ES-I3 (cell line): ENCODE data around the gene NPEPL1.

Experiments
- H3K36me3 ChIP-seq: 2 replicates; pipeline ENCODE4 v1.6.1; 2013; ENCODE audit warnings: mild to moderate bottlenecking, low read length, control low read depth, moderate library complexity; ENCODE audit not compliant: insufficient read depth
- H3K4me1 ChIP-seq: 2 replicates; pipeline ENCODE4 v1.6.1; 2013; ENCODE audit warnings: mild to moderate bottlenecking, control low read depth, low read length; ENCODE audit not compliant: insufficient read depth
- H3K9ac ChIP-seq: 2 replicates; pipeline ENCODE4 v1.6.1; 2013; ENCODE audit warnings: low read depth, mild to moderate bottlenecking, low read length, moderate library complexity
- H3K9me3 ChIP-seq: 2 replicates; pipeline ENCODE4 v1.6.1; 2013; ENCODE audit warnings: mild to moderate bottlenecking, low read length, moderate library complexity; ENCODE audit not compliant: control insufficient read depth, insufficient read depth

Gene NPEPL1

GRCh38 chr20:58714340-58714922, 21.8 kb downstream of the NPEPL1 start:
- Histone ChIP-seq H3K9me3 (no peaks in the 10 kb centered on the region), H3K9ac (no peak overlapping the region), H3K4me1 (no peaks in the 10 kb centered on the region), H3K36me3 (no peaks in the 10 kb centered on the region; the same call in 1 of the 2 replicates)

- no peaks in the 10 kb centered on the region for H3K9me3 ChIP-seq
- no peaks in the 10 kb centered on the region for H3K36me3 ChIP-seq
- no peak overlapping the region for H3K9ac ChIP-seq
- no peaks in the 10 kb centered on the region for H3K4me1 ChIP-seq
Observed at GRCh38 chr20:58714923-58715351, 22.3 kb downstream of the NPEPL1 start.

- H3K36me3 ChIP-seq: no peaks in the 10 kb centered on the region
- no peak overlapping the region for H3K9ac ChIP-seq
- H3K9me3 ChIP-seq: no peaks in the 10 kb centered on the region
- H3K4me1 ChIP-seq: no peaks in the 10 kb centered on the region
Observed at GRCh38 chr20:58715391-58715800, 22.8 kb downstream of the NPEPL1 start.

- Histone ChIP-seq H3K9me3 (no peaks in the 10 kb centered on the region), H3K36me3 (no peaks in the 10 kb centered on the region), H3K4me1 (no peaks in the 10 kb centered on the region), H3K9ac (no peak overlapping the region)
Observed at GRCh38 chr20:58715801-58716475, 23.3 kb downstream of the NPEPL1 start.

- H3K9ac ChIP-seq: no peak overlapping the region
- no peaks in the 10 kb centered on the region for H3K36me3 ChIP-seq
- H3K4me1 ChIP-seq: no peaks in the 10 kb centered on the region
- H3K9me3 ChIP-seq: no peaks in the 10 kb centered on the region
Observed at GRCh38 chr20:58716476-58717277, 24.1 kb downstream of the NPEPL1 start.

GRCh38 chr20:58717278-58718091, 24.9 kb downstream of the NPEPL1 start:
- H3K9ac ChIP-seq: no peak overlapping the region
- no peaks in the 10 kb centered on the region for H3K4me1 ChIP-seq
- H3K36me3 ChIP-seq: no peaks in the 10 kb centered on the region
- no peaks in the 10 kb centered on the region for H3K9me3 ChIP-seq

- no peak overlapping the region for H3K9ac ChIP-seq
- H3K36me3 ChIP-seq: no peaks in the 10 kb centered on the region
- H3K4me1 ChIP-seq: no peaks in the 10 kb centered on the region
- H3K9me3 ChIP-seq: no peaks in the 10 kb centered on the region
Observed at GRCh38 chr20:58718121-58718563, 25.5 kb downstream of the NPEPL1 start.

- Histone ChIP-seq H3K36me3 (no peaks in the 10 kb centered on the region), H3K9ac (no peak overlapping the region), H3K9me3 (no peaks in the 10 kb centered on the region), H3K4me1 (no peaks in the 10 kb centered on the region)
Observed at GRCh38 chr20:58718729-58719128, 26.1 kb downstream of the NPEPL1 start.

- Histone ChIP-seq H3K36me3 (no peaks in the 10 kb centered on the region), H3K4me1 (no peaks in the 10 kb centered on the region), H3K9ac (no peak overlapping the region), H3K9me3 (0 out of 2 replicates have a peak, but pooled peaks cover 2% of the 10 kb centered on the region)
Observed at GRCh38 chr20:58719258-58719657, 26.7 kb downstream of the NPEPL1 start.

- Histone ChIP-seq H3K9me3 (0 out of 2 replicates have a peak, but pooled peaks cover 3% of the 10 kb centered on the region), H3K9ac (no peak overlapping the region), H3K36me3 (no peaks in the 10 kb centered on the region), H3K4me1 (no peaks in the 10 kb centered on the region)
Observed at GRCh38 chr20:58719971-58720371, 27.4 kb downstream of the NPEPL1 start.

GRCh38 chr20:58720890-58721289, 28.3 kb downstream of the NPEPL1 start:
- H3K9me3 ChIP-seq: 0 out of 2 replicates have a peak, but pooled peaks cover 3% of the 10 kb centered on the region
- no peaks in the 10 kb centered on the region for H3K4me1 ChIP-seq
- no peaks in the 10 kb centered on the region for H3K36me3 ChIP-seq
- no peak overlapping the region for H3K9ac ChIP-seq

- 0 out of 2 replicates have a peak, but pooled peaks cover 3% of the 10 kb centered on the region for H3K9me3 ChIP-seq
- no peaks in the 10 kb centered on the region for H3K4me1 ChIP-seq
- H3K36me3 ChIP-seq: no peaks in the 10 kb centered on the region
- H3K9ac ChIP-seq: no peak overlapping the region
Observed at GRCh38 chr20:58721951-58722778, 29.6 kb downstream of the NPEPL1 start.

GRCh38 chr20:58722877-58723627, 30.5 kb downstream of the NPEPL1 start:
- no peaks in the 10 kb centered on the region for H3K36me3 ChIP-seq
- no peak overlapping the region for H3K9ac ChIP-seq
- 0 out of 2 replicates have a peak, but pooled peaks cover 3% of the 10 kb centered on the region for H3K9me3 ChIP-seq
- H3K4me1 ChIP-seq: no peaks in the 10 kb centered on the region
